Caki2 (cell line): ENCODE measurements around the gene LPIN1. TPM values are rescaled to one million over a fixed set of nuclear protein-coding genes. Genes with fewer than 3 reads are reported as not detected.
"Not testable (repeated sequence)": the region's sequence is repeated elsewhere in the genome, so short reads cannot be mapped to it uniquely, and the experiment has no call there.

Source experiments
- DNase-seq: peaks from one replicate; pipeline ENCODE4 v3.0.0-alpha.2; 2015; ENCODE audit warnings: low read depth
- in situ Hi-C: cut with HindIII; loops from 2 replicates; pipeline ENCODE4 v1.10.0; 2016; ENCODE audit warnings: low sequenced_read_pairs, low pct_unique_long_range_greater_than_20kb, mixed read lengths
- total RNA-seq: library from RNA; depleted of rRNA; stranded (reverse); fragments of >200 nt; shearing (Covaris generic); gene quantifications from 2 replicates; pipeline ENCODE4 v1.2.3, GENCODE V29; 2014; ENCODE audit warnings: low replicate concordance

Gene LPIN1
- total RNA-seq, 1 experiment from 2014 or later, result 12.2 TPM

- no peak for DNase-seq
- in situ Hi-C loops, result no loop called here
These were observed 86.1 kb downstream of the LPIN1 start for GRCh38 chr2:11832531-11832930.

GRCh38 chr2:11833601-11834000 lies 87.2 kb downstream of the LPIN1 start:
- DNase-seq, result no peak
- in situ Hi-C loops, result no loop called here

GRCh38 chr2:11835403-11835802 lies 89.0 kb downstream of the LPIN1 start:
- in situ Hi-C loops, result no loop called here
- no peak for DNase-seq

GRCh38 chr2:11836647-11837219 lies 90.3 kb downstream of the LPIN1 start:
- no peak for DNase-seq
- in situ Hi-C loops, result no loop called here

- in situ Hi-C loops, result no loop called here
- DNase-seq, result no peak
These were observed 91.7 kb downstream of the LPIN1 start for GRCh38 chr2:11837875-11838734.

GRCh38 chr2:11839916-11840315 lies 93.5 kb downstream of the LPIN1 start:
- DNase-seq, result no peak
- in situ Hi-C loops, result no loop called here

- DNase-seq, result no peak
- in situ Hi-C loops, result no loop called here
These were observed 95.9 kb downstream of the LPIN1 start for GRCh38 chr2:11842336-11842735.

- DNase-seq, in situ Hi-C loops: not testable (repeated sequence)
These were observed 98.4 kb downstream of the LPIN1 start for GRCh38 chr2:11844798-11845197.

GRCh38 chr2:11847935-11848334 lies 101.5 kb downstream of the LPIN1 start:
- DNase-seq, in situ Hi-C loops: not testable (repeated sequence)

GRCh38 chr2:11850082-11850481 lies 103.7 kb downstream of the LPIN1 start:
- DNase-seq, result no peak
- in situ Hi-C loops, result no loop called here

GRCh38 chr2:11852526-11853196 lies 106.2 kb downstream of the LPIN1 start:
- in situ Hi-C loops, result no loop called here
- no peak for DNase-seq

- DNase-seq, result no peak
- in situ Hi-C loops, result no loop called here
These were observed 106.8 kb downstream of the LPIN1 start for GRCh38 chr2:11853197-11853588.

- no peak for DNase-seq
- in situ Hi-C loops, result no loop called here
These were observed 108.8 kb downstream of the LPIN1 start for GRCh38 chr2:11855064-11855760.

- in situ Hi-C loops, result no loop called here
- no peak for DNase-seq
These were observed 109.7 kb downstream of the LPIN1 start for GRCh38 chr2:11856095-11856494.

- DNase-seq, result no peak
- in situ Hi-C loops, result no loop called here
These were observed 112.5 kb downstream of the LPIN1 start for GRCh38 chr2:11858883-11859282.

GRCh38 chr2:11859975-11860374 lies 113.5 kb downstream of the LPIN1 start:
- in situ Hi-C loops, DNase-seq: not testable (repeated sequence)

GRCh38 chr2:11861044-11861443 lies 114.6 kb downstream of the LPIN1 start:
- in situ Hi-C loops, result no loop called here
- DNase-seq, result no peak

- in situ Hi-C loops, result no loop called here
- DNase-seq, result no peak
These were observed 115.6 kb downstream of the LPIN1 start for GRCh38 chr2:11862049-11862448.

- no peak for DNase-seq
- in situ Hi-C loops, result no loop called here
These were observed 116.7 kb downstream of the LPIN1 start for GRCh38 chr2:11863103-11863502.
